GM23248 (cell line): ENCODE results near the gene SPSB4.

Experiments used
- EZH2 ChIP-seq: fragments of 200-600 bp; sonication (generic); IDR thresholded peaks from 2 replicates; pipeline ENCODE4 v1.6.1; 2018; ENCODE audit warnings: antibody characterized with exemption, mild to moderate bottlenecking; ENCODE audit not compliant: insufficient read depth, poor library complexity, severe bottlenecking
- EZH2phosphoT487 ChIP-seq: fragments of 200-600 bp; sonication (generic); IDR thresholded peaks from 2 replicates; pipeline ENCODE4 v1.6.1; 2018; ENCODE audit warnings: antibody characterized with exemption, moderate library complexity, mild to moderate bottlenecking, low read depth; ENCODE audit not compliant: insufficient read depth

DNA sequence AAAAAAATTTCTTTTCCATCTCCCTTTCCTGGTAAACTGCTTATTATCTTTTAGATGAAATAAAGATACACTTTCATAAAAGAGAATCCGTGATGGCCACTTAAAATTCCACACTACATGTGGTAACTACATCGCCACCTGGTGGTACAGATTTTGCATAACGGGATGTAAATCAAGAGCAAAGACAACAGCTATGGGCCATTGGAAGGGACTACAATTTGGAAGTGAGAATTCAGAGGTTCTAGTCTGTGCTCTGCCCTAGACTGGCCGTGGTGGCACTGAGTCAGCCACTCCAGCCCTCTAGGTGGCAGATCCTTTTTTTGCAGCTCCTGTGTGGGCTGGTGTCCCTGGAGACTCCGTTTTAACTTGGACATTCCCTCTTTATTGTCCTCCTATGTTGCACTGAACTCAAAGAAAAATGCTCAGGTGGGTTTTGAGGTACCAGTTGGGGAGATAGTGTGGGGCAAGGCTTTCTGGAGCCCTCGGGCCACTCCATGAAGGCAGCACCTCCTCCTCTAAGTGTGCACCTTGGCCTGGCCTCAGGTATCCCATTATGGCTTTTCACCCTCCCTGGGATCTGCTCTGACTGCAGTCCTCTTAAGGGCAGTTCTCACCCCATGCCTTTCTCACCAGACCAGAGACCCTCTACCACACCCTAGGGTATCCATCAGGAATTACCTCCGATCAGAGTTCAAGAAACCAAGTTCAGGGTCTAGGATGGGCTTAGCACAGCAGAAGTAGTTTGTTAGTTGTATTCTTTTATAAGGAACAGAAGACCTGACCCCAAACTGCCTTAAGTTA, 54.9 kb downstream of the SPSB4 start:
- TF ChIP-seq EZH2 = no peak
- TF ChIP-seq EZH2phosphoT487 = no peak
